Thymus (tissue), 11 donors: Measurements from ENCODE around the gene WDR70. TPM values are rescaled to one million over a fixed set of nuclear protein-coding genes. Genes with fewer than 3 reads are reported as not detected.

Experiments
- DNase-seq, 9 donors: peaks; one replicate each; pipeline ENCODE4 v3.0.0-alpha.2; 2013; ENCODE audit warnings: low spot score in 9 of 9, low read depth in 6 of 9, missing footprints in 1 of 9
- H3K27ac ChIP-seq, 2 donors: one replicate each; pipeline ENCODE4 v1.5.1; 2013; ENCODE audit warnings: control low read depth in 1 of 2, low read depth in 1 of 2, low read length in 1 of 2, mild to moderate bottlenecking in 1 of 2, moderate library complexity in 1 of 2
- H3K27me3 ChIP-seq, 2 donors: one replicate each; pipeline ENCODE4 v1.5.1; 2013; ENCODE audit warnings: low read length in 1 of 2; ENCODE audit not compliant: control insufficient read depth in 2 of 2, insufficient read depth in 1 of 2
- H3K36me3 ChIP-seq, 2 donors: one replicate each; pipeline ENCODE4 v1.5.1; 2013; ENCODE audit warnings: low read length in 1 of 2, mild to moderate bottlenecking in 1 of 2, moderate library complexity in 1 of 2; ENCODE audit not compliant: control insufficient read depth in 2 of 2, insufficient read depth in 2 of 2
- H3K4me1 ChIP-seq, 2 donors: one replicate each; pipeline ENCODE4 v1.5.1; 2013; ENCODE audit warnings: low read length in 2 of 2; ENCODE audit not compliant: control insufficient read depth in 2 of 2, insufficient read depth in 2 of 2
- H3K4me3 ChIP-seq, 2 donors: one replicate each; pipeline ENCODE4 v1.5.1; 2013; ENCODE audit warnings: low read length in 2 of 2, control low read depth in 1 of 2, mild to moderate bottlenecking in 1 of 2
- H3K9me3 ChIP-seq, 2 donors: one replicate each; pipeline ENCODE4 v1.5.1; 2013; ENCODE audit warnings: low read length in 1 of 2, mild to moderate bottlenecking in 1 of 2; ENCODE audit not compliant: control insufficient read depth in 2 of 2, insufficient read depth in 1 of 2
- WGBS: extraction: QIAGEN DNeasy Blood & Tissue Kit; methylation state at CpG from one replicate; pipeline ENCODE4 v1.1.7; 2013; 5-methylcytosine and 5-hydroxymethylcytosine counted together
- polyA plus RNA-seq: library from polyadenylated mRNA; stranded (reverse); fragments of 200-250 nt; gene quantifications from one replicate; pipeline ENCODE4 v1.2.3, GENCODE V29; 2013
- total RNA-seq: library from RNA; stranded (reverse); fragments of 120-200 nt; gene quantifications from one replicate; pipeline ENCODE4 v1.2.4, GENCODE V29; 2013
- donor health status: healthy.

The WDR70 gene
- total and polyA plus RNA-seq, 2 donors, result 34.4 to 39.9 TPM

DNA sequence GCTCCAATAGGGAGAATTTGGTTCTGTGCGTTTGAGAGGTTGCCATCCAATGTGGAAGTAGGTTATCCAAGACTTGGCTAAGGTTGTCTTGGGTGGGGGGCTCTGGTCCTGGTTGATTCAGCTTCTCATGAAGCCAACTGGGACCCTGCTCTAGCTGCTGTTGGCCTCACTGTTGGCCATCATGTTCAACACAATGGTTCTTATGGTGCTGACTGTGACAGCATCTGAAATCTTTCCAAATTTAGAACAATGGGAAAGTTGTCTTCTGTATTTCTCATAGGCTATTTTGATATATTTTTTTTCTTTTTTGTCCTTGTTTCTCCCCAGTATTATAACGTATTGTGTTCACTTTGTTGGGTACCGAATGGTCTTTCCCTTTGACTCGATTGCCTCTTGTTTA is 388.8 kb downstream of the WDR70 start:
- H3K27ac ChIP-seq, result no peak overlapping the region
- 93% methylated on average over 4 of the region's 4 CpGs for WGBS
- no peak overlapping the region for H3K4me3 ChIP-seq
- H3K9me3 ChIP-seq, result no peaks in the 10 kb centered on the region
- H3K4me1 ChIP-seq, result no peaks in the 10 kb centered on the region
- no peaks in the 10 kb centered on the region for H3K36me3 ChIP-seq
- no peaks in the 10 kb centered on the region for H3K27me3 ChIP-seq
- no peak for DNase-seq

DNA sequence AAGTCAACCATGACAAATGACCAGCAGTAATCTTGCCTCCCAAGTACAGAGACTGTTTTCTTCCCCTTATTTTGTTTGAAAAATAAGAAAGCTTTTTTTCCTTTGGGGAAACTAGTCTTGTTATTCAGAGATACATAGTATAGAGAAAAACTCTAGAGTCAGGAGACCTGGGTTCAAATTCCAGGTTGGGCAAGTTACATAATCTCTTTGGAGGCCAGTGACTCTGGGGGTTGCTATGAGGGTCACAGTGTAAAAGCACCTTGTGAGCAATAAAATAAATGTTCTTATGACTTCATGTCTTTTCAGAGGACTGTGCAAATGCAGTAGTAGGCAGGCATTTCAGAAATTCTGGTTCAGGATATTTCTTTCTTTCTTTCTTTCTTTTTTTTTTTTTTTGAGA is 389.3 kb downstream of the WDR70 start:
- Histone ChIP-seq H3K27me3 (no peaks in the 10 kb centered on the region), H3K36me3 (no peaks in the 10 kb centered on the region), H3K9me3 (no peaks in the 10 kb centered on the region), H3K4me1 (no peaks in the 10 kb centered on the region), H3K27ac (no peak overlapping the region), H3K4me3 (no peak overlapping the region)
- DNase-seq, result no peak

DNA sequence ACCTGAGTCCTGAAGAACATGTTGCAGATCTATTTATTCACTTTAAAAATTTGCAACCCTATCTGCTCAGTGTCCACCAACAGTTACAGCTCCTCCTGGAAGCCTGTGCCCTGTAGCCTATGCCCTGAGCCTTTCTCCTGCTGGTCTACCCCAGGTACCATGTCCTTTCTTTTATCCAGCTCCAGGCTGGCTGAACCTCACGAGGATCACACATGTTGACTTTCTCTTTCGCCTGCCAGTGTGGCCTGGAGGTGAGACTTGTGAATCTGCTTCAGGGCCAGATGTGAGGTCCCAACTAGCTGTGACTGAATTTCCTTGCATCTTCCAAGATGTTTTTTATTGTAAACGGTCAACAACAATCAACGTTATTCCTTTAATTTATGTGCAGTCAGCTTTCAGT is 390.0 kb downstream of the WDR70 start:
- no peak for DNase-seq
- Histone ChIP-seq H3K9me3 (no peaks in the 10 kb centered on the region), H3K36me3 (no peaks in the 10 kb centered on the region), H3K27me3 (no peaks in the 10 kb centered on the region), H3K4me3 (no peak overlapping the region), H3K4me1 (no peaks in the 10 kb centered on the region), H3K27ac (no peak overlapping the region)
- WGBS, result 96% methylated on average over 4 of the region's 4 CpGs

DNA sequence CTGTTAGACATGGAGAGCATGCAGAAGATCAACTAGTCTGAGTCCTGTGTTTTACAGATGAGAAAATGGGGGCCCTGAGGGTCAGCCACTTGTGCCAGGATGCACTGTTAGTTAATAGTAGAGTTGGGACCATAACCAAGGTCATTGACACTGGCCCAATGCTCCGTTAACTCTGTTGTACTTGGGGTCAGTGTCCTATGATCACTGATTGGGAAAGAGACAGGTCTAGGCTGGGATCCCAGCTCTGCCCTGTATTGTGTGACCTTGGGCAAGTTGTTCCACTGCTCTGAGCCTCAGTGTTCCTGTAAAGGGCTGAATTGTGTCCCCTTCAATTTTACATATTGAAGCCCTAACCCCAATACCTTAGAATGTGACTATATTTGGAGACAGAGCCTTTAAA is 390.7 kb downstream of the WDR70 start:
- no peaks in the 10 kb centered on the region for H3K4me1 ChIP-seq
- no peaks in the 10 kb centered on the region for H3K27me3 ChIP-seq
- H3K9me3 ChIP-seq, result peaks cover 0 to 4% of the 10 kb centered on the region in 2 donors
- H3K4me3 ChIP-seq, result no peak overlapping the region
- no peak overlapping the region for H3K27ac ChIP-seq
- H3K36me3 ChIP-seq, result no peaks in the 10 kb centered on the region
- WGBS, result 98% methylated on average over 1 of the region's 1 CpG
- no peak for DNase-seq

DNA sequence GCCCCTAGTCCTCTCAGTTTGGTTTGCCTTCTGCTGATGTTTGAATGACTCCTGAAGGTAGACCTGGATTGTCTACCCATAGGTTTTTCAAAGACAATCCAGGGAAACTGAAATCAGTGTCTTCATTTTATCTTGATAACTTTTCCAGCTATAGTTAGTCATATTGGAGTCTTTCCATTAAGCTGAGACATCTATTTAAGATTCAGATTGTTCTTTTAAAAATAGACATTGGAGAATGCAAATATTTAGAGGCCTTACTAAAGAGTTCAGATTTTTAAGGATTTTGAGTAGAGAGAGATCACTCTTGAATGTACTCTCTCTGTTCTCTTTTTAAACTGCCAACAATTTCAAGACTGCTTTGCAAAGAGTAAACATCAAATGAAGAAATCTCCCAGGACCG is 391.7 kb downstream of the WDR70 start:
- 73% methylated on average over 1 of the region's 1 CpG for WGBS

DNA sequence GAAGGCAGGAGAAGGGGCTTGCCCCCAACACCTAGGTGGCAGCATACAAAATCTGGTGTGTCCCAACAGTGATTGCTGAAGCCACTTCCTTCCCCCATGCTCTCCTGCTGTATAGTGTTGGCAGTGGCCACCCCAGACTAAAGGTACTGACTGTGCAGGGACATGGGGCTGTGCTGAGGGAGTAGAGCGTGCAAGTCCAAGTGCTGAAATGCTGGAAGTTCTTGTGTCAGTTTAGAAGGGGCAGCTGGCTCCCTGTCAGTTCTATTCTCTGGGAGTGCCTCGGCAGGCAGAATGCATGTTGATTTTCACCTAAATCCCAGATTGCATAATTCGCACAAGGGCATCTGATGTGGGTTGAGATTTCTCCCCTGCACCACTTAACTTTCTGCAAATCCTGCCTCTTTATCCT is 392.1 kb downstream of the WDR70 start:
- Histone ChIP-seq H3K4me1 (no peaks in the 10 kb centered on the region), H3K27me3 (no peaks in the 10 kb centered on the region), H3K27ac (no peak overlapping the region), H3K36me3 (no peaks in the 10 kb centered on the region), H3K9me3 (peaks cover 2 to 9% of the 10 kb centered on the region in 2 donors), H3K4me3 (no peak overlapping the region)
- DNase-seq, result no peak
- WGBS, result 93% methylated on average over 3 of the region's 3 CpGs

More for the DNA sequence above, 391.7 kb downstream of the WDR70 start:
- DNase-seq, result no peak
- no peaks in the 10 kb centered on the region for H3K36me3 ChIP-seq
- peaks cover 2 to 9% of the 10 kb centered on the region in 2 donors for H3K9me3 ChIP-seq
- H3K4me1 ChIP-seq, result no peaks in the 10 kb centered on the region
- H3K27me3 ChIP-seq, result no peaks in the 10 kb centered on the region
- H3K27ac ChIP-seq, result no peak overlapping the region
- no peak overlapping the region for H3K4me3 ChIP-seq

DNA sequence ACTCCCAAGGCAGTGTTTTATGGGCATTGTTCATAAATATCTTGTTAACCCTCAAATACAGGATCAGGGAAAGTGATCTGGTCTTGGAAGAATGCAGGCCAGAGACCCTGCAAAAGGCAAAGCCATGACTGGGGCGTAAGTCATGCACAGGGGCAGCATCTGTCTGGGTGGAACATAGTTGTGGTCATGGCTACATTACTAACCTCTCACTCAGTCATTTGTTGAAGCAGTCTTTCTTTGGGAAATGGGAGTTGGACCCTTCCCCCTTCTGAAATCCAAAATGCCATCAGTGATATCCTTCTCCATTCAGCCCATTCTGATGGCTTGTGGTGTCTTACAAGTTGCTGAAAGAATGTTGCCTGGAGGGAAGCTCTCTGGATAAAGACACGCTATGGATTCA is 392.6 kb downstream of the WDR70 start:
- 95% methylated on average over 2 of the region's 2 CpGs for WGBS
- Histone ChIP-seq H3K27me3 (no peaks in the 10 kb centered on the region), H3K4me3 (no peak overlapping the region), H3K36me3 (no peaks in the 10 kb centered on the region), H3K4me1 (no peaks in the 10 kb centered on the region), H3K27ac (no peak overlapping the region), H3K9me3 (peaks cover 2 to 9% of the 10 kb centered on the region in 2 donors)
- no peak for DNase-seq

DNA sequence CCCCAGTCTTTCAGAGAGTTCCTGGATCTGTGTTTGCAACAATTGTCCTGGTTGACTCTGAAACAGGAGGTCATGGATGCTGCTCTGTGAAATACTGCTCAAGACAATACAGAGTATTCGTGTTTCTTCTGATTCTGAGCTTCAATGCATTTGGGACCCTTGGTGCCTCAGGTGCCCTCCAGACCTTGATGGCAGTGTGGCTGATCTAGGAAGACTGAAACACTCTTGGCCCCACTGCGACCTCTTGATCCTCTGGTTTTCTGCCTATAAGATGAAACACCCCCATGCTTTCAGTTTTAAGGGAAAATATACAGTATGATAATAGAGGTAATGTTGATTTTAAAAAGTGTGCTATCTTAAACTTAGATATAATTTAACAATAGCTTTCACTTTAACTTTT is 393.1 kb downstream of the WDR70 start:
- peaks cover 2 to 9% of the 10 kb centered on the region in 2 donors for H3K9me3 ChIP-seq
- no peak for DNase-seq
- no peaks in the 10 kb centered on the region for H3K4me1 ChIP-seq
- 95% methylated on average over 2 of the region's 2 CpGs for WGBS
- H3K4me3 ChIP-seq, result no peak overlapping the region
- H3K27ac ChIP-seq, result no peak overlapping the region
- H3K27me3 ChIP-seq, result no peaks in the 10 kb centered on the region
- H3K36me3 ChIP-seq, result no peaks in the 10 kb centered on the region

DNA sequence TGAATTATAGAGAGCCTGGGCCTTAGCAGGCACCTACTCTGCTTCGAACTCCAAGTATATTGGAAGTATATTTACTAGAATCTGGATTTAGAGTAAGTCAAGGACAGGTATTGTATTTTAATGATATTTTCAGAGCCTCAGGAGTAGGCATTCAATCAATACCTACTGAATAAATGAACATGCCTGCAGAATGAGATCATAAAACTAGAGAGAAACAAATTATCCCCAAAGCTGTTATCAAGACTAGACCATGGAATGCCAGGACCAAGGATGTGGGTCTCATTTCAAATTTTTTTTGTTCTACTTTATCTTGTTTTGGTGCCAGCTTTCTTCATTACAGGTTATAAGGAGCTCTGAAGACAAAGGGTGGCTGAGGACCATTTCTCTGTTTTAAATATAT is 394.7 kb downstream of the WDR70 start:
- no peak overlapping the region for H3K4me3 ChIP-seq
- no peak for DNase-seq
- no peaks in the 10 kb centered on the region for H3K36me3 ChIP-seq
- peaks cover 2 to 9% of the 10 kb centered on the region in 2 donors for H3K9me3 ChIP-seq
- H3K4me1 ChIP-seq, result no peaks in the 10 kb centered on the region
- WGBS, result 92% methylated on average over 1 of the region's 1 CpG
- no peak overlapping the region for H3K27ac ChIP-seq
- H3K27me3 ChIP-seq, result no peaks in the 10 kb centered on the region

DNA sequence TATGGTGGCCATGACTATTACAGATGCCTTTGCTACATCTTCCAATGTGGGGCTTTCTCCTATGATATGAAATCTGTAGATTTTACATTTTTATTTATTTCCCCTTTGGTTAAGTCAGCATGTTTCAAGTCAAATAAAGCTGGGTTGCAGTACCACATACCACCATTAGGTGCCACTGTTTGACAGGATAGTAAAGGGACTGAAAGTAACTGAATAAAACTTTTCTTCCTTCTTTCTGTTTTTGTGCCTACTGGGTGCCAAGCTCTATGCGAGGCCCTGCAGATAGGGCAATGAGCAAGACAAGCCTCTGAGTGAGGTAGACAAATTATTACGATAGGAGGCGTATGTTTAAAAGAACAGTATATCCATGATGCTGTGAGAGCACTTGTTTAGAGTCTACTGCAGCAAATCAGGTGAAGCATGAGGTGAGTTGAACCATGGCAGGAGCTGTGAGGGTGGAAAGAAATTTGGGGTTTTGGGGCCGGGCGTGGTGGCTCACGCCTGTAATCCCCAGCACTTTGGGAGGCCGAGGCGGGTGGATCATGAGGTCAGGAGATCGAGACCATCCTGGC is 395.9 kb downstream of the WDR70 start:
- no peak for DNase-seq
- no peaks in the 10 kb centered on the region for H3K27me3 ChIP-seq
- peaks cover 2 to 9% of the 10 kb centered on the region in 2 donors for H3K9me3 ChIP-seq
- WGBS, result 98% methylated on average over 9 of the region's 9 CpGs
- H3K4me3 ChIP-seq, result no peak overlapping the region
- H3K36me3 ChIP-seq, result no peaks in the 10 kb centered on the region
- H3K4me1 ChIP-seq, result no peaks in the 10 kb centered on the region
- no peak overlapping the region for H3K27ac ChIP-seq
